CD4-positive, alpha-beta T cell treated with Interleukin-17A for 4 hours (primary cell): ENCODE results near the gene ACSL4.
"Not testable (repeated sequence)": the region's sequence is repeated elsewhere in the genome, so short reads cannot be mapped to it uniquely, and the experiment has no call there.

Experiments used
- DNase-seq: peaks from one replicate; pipeline ENCODE4 v3.0.0-alpha.2; 2020; ENCODE audit warnings: mixed read lengths

Gene ACSL4

DNA sequence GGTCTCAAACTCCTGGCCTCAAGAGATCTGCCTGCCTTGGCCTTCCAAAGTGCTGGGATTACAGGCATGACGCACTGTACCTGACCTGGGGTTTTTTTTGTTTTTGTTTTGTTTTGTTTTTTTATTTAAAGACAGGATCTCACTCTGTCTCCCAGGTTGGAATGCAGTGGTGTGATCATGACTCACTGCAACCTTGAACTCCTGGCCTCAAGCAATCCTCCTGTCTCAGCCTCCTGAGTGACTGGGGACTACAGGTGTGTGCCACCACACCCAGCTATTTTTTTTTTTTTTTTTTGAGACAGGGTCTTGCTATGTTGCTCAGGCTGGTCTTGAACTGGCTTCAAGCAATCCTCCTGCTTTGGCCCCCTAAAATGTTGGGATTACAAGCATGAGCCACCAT, 8.1 kb downstream of the ACSL4 start:
- DNase-seq, result not testable (repeated sequence)

DNA sequence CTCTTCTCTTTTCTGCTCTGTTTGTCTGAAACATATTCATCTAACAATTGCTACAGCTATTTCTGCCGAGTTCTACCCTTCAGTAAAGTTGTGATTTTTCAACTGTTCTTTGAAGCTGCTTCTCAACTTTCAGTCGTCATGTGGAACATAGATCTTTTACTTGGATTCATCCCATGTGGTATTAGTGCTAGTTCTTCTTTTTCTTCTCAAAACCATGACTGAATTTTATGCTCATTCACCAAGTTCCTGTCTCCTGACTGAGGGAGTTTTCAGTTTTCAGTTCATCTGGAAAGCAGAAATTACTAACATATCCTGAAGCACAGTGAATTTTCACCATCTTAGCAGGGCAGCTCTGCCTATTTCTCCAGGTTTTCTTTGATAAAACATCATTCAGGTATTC, 12.1 kb downstream of the ACSL4 start:
- no peak for DNase-seq

DNA sequence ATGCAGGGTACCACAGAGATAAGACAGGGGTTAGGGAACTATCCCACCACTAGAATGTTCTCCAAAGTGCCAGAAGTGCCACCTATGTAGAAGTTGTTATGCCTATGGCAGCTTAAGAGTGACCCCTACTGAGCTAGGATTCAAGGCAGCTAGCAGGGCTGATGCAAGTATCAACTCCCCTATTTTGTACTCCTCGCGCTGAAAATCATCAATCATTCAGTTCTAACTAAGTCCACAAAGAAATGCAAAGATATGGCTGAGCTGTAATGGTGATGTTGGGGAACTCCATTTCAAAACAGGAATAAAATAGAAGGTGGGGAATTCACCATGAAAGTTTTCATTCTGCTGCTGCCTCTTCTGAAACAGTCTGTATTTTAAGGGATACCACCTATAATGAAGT, 13.8 kb downstream of the ACSL4 start:
- no peak for DNase-seq

DNA sequence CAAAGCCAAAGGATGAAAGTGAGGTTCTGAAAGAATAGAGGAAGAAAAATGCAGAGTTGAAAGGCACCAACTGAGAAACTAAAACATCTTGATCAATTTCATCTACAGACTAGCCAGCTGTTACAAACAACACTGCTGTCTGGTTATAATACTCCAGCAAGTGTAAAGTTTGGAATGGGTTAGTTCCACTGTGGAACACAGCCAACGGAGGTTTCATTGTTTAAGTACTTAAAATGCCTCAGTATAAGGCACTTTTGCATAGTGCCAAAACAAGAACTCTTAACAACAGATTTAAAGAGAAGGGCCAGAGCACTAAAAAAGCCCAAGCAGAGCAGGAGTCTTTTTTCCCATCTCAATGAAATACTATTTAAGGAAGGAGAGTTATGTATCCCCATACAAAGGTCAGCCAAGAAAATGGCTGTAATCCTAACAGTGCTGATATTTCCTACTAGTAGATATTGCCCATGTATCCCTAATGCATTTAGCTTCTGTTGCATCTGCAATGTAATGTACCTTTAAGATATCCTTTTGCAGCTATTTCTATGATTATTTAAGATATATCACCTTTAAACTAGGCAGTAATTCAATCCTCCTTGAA, 16.5 kb downstream of the ACSL4 start:
- no peak for DNase-seq

DNA sequence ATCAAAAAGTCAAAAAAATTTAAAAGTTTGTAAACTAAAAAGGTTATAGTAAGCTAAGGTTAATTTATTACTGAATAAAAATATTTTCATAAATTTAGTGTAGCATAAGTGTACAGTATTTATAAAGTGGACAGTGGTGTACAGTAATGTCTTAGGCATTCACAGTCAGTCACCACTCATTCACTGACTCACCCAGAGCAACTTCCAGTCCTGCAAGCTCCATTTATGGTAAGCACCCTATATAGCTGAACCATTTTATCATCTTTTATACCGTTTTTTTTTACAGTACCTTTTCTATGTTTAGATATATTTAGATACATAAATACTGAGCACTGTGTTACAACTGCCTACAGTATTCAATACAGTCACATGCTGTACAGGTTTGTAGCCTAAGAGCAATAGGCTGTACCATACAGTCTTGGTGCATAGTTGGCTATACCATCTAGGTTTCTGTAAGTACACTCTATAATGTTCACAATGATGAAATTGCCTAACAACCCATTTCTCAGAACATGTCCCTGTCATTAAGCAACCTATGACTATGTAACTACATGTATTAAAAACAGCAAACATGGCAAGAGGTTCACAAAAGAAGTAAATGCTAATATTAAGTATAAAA, 18.6 kb downstream of the ACSL4 start:
- DNase-seq, result no peak

DNA sequence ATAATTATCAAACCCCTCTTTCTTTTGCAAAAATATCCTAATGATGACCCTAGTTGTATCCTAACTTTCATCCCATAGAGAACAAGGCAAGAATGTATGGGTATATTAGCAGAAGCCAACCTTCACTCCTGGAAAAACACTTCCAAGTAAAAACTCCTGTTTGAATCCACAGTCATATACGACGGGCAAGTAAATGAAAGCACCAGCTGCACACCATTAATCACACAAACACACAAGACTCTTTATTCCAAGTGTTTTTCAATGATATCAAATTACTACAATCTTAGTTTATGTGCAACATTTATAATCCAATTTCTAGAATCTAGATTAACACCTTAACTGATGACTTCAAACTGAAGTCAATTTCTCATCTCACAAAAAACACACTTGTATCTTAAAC, 22.9 kb downstream of the ACSL4 start:
- no peak for DNase-seq

DNA sequence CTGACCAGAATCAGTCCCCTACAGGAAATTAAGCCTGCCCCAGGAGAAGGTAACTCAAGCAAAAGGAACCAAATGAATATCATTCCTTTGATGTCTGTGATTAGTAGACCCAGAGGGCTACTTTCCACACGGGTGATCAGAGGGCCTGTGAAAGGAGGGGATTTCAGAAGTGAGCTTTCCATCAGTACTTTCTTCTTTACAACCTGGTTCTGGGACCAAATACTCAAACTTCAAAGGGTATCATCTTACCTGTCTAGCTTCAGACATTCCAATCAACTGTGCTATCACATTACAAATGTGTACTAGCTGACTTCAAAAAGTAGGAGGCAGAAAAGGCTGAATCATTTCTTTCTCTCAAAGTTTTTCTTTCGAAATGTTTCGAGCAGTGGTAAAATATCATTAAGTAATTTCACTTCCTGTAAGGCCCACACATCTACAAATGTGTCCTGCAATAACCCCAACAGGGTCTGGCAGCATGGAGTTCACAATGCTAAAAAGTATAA, 23.9 kb downstream of the ACSL4 start:
- DNase-seq, result no peak

DNA sequence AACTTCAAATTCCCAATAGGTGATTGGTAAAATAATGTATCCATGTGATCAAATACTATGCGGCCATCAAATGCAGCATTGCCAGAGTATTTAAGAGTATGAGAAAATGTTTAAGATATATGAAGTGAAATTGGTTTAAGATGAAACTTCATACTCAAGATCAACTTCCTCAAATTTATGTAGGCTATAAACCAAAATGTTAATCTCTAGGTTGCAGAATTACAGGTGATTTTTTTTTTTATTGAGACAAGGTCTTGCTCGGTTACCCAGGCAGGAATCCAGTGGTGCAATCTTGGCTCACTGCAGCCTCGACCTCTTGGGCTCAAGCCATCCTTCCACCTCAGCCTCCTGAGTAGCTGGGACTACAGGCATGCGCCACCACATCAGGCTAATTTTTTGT, 25.3 kb downstream of the ACSL4 start:
- DNase-seq, result no peak

DNA sequence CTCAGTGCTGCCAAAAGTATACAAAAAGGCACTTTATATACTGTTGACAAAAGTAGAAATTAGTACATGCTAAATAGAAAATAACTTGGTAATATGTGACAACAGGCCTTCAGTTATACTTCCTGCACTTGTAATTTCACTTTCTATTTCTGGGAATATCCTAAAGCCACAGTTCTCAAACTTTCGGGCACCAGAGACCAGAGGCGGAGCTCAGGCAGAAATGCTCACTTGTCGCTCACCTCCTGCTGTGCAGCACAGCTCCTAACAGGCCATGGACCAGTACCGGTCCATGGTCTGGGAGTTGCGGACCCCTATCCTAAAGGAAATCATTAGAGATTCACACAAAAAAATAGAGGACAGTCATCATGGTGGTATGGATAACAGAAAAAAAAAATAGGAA, 25.7 kb downstream of the ACSL4 start:
- no peak for DNase-seq

DNA sequence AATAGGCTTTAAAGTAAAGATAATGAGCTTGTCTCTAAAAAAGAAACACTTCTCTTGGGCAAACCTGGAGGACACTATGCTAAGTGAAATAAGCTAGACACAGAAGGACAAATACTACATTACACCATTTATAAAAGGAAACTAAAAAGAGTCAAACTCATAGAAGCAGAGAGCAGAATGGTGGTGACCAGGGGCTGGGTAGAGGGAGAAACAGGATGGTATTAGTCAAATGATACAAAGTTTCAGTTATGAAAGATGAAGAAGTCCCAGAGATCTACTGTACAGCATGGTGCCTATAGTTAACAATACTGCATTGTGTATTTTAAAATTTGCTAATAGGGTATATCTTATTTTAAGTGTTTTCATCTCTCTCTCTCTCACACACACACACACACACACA, 28.5 kb downstream of the ACSL4 start:
- no peak for DNase-seq

DNA sequence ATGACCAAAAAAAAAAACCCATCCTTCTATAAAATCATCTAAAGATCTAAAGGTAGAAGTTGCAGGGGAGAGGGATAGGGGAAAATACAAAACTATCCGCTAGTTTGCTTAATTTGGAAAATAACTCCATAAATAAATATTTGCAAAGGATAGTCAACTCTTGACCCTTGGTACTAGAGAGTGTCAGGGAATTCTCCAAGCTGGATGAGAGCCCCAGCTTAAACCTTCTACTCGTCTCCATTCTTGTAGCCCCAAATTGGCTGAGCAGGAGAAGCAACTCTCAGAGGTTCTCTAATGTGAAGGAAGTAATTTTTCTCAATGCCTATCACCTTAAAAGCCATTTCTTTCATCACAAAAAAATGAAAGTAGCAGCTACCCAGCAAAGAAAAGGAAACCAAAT, 35.2 kb downstream of the ACSL4 start:
- no peak for DNase-seq

DNA sequence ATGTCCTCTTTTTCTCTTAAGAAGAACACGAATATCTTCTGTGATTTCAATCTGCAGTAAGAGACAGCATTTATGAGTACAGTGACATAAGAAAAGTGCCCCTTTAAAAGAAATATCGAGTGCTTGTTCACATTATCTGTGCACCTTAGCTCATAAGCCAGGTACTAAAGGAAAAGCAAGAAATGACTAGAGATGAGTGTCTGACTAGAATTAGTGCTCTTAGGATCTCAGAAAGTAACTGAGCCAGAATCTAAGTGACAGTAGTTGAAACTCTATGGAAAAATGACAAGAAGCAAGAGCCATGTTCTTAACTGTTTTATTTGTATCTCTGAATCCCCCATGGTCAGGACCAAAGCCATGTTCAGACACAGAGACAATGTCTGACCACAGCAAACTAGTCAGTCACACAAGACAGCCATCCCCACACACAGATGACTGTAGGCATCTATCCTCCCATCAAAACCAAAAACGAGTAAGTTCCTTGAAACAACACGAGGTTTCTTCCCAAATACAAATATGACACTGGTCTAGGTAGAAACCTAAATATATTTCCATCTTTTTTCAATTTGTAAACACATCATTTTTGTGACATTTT, 36.8 kb downstream of the ACSL4 start:
- DNase-seq, result no peak

DNA sequence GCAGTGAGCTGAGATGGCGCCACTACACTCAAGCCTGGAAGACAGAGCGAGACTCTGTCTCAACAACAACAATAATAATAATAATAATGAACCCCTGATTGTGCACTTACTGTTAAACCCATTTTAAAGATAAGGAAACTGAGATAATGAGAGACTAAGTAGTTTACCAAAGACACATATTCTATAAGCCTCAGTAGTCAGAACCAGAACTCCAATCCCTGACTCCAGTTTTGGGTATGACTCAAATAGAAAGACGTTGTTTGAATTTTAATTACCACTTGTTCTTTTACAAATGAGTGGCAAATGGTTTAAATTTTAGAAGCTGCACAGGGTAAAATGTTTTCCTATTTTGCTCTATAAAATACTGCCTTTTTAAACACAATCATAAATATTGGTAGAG, 37.4 kb downstream of the ACSL4 start:
- no peak for DNase-seq

DNA sequence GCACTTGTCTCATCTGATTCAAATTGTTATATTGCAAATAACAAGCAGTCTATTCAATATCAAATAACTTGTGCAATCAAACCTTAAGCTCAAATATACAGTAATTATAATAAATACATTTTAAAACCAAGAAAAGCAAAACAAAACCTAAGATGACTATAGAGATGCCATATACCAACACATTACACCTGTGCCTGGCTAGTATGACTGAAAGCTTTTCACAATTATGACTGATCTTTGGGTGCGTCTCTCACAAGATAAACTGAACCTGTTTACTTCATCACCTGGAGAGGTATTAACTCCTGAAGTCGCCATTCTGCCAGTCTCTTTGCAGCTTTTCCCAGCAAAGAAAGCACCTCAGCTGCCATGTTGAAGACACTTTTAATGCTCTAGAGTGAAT, 41.3 kb downstream of the ACSL4 start:
- no peak for DNase-seq

DNA sequence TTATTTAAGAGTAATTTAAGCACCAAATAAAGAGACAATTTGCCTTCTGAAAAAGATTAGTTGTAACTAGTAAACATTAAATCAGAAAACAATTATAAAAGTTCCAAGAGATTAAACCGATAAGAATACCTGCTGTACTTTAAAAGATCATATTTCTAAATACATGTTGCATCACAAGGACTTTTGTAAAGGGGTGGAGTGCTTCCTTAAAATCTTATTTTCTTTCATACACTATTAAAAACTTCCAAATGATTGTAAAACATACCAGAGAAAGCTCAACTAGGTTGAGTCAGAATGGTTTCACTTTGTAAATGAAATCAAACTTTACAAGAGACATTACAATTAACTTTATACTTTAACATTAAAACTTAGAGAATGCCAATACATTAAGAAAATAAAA, 41.8 kb downstream of the ACSL4 start:
- DNase-seq, result no peak

DNA sequence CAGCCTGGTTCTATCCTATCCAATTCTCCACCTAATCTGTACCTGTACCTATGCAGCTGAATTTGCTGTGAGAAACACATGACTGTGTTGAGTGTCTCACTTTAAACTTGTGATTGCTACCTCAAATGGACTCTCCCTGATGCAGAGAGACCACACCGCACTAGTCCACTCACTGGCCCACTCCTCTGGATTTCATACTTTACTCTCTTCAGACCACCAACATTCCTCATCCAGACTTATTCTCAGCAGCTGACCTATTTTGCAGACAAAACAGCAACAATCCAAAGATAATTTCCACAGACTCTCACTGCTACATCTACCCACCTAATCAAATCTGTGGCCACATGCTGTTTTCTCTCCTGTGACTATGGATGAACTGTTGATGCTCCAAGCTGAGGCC, 45.2 kb downstream of the ACSL4 start:
- DNase-seq, result no peak

DNA sequence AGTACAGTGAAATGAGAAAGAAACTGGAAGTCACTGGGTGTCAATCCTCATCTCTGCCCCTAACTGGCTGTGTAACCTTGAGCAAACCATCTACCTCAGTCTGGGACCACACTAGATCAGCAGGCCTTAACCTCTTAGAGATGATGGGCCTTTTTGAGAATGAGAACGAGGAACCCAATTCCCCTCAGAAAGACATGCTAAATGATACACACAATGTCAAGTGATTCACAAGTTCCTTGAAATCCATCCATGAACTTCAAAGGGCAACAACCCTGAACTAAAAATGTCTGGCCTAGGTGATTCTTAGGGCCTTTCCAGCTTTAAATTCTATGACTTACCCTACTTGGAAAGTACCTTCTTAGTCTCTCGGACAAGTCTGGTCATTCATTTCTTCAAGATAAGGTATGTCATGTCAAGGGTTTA, 47.4 kb downstream of the ACSL4 start:
- DNase-seq, result no peak

DNA sequence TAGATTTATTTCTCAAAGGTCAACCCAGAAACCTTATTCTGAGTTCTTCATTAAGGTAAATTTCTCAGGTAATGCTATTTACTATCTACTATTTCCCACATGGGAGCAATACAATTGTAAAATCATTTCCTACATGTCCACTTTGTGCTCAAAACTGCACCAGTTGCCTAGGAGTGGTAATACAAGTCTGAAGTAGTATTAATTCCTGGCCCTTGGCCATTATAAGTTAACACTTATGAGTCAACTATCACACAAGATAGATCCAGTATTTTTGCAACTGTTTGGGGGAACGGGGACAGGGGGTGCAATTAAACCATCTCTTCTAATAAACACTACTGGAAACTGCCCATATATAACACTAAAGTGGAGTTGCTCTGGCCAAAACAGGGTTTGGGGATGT, 48.9 kb downstream of the ACSL4 start:
- DNase-seq, result no peak

DNA sequence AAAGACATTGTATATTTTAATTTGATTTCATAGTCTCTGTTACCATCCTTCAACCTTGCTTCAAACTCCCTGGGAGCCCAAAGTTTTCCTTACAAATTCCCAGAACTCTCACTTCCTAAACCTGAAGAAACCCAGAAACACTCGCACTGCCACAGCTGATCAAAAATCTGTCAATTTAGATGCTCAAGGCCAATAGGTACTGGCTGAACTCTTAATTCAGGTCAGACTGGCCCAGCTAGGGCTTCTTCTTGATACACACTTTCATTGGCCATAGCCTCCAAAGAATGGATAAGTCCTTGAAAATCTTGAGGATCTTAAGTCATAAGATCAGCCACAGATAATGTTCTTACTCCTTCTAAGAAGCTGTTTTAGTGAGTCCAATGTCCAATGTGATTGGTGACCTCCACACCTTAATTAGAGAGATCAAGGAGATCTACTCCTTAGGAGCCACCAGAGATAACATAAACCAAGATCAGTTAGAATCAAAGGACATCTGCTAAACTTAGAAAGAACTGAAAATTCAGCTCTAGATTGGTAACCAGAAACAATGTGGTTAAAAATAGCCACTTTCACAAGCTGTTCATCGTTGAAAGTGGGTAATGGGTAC, 51.5 kb downstream of the ACSL4 start:
- no peak for DNase-seq

DNA sequence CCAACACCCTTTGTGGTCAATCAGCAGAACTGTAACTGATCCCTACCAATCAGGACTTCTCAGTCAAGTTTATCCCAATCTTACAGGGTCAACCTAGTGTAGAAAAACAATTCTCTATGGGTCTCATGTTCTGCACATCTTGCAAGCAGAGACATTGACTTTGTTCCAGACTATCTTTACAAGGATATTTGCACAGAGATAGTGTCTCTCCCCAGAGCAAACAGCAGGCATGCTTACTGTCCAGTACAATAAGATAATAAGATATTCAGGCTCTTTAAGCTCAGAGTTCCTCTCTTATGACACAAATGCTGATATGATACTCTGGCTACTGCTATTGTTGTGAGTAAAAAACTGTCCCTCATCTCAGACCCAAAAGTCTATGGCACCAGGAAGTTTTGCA, 53.2 kb downstream of the ACSL4 start:
- DNase-seq, result no peak

DNA sequence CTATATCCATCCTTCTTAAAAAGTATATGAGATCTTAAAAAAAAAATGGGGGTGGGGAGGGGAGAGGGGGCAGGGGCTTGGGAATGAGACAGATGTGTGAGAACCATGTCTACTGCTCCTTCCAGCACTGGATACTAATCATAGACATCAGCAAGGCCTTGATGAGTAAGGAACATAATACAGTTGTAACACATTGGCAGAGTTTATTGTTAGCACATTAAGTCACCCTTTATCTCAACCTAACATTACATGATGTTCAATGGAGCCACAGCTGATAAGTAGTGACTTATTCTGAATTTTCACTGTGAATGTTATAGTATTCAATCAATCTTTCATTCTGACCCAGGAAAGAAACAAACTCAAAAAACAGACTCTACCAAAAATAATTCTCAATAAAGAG, 60.8 kb downstream of the ACSL4 start:
- no peak for DNase-seq

DNA sequence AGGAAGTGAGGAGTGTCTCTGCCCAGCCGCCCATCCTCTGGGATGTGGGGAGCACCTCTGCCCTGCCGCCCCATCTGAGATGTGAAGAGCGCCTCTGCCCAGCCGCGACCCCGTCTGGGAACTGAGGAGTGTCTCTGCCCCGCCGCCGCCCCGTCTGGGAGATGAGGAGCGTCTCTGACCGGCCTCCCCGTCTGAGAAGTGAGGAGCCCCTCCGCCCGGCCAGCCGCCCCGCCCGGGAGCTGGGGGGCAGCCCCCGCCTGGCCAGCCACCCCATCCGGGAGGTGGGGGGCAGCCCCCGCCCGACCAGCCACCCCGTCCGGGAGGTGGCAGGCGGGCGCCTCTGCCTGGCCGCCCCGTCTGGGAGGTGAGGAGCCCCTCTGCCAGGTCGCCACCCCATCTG, 61.9 kb downstream of the ACSL4 start:
- DNase-seq, result not testable (repeated sequence)

DNA sequence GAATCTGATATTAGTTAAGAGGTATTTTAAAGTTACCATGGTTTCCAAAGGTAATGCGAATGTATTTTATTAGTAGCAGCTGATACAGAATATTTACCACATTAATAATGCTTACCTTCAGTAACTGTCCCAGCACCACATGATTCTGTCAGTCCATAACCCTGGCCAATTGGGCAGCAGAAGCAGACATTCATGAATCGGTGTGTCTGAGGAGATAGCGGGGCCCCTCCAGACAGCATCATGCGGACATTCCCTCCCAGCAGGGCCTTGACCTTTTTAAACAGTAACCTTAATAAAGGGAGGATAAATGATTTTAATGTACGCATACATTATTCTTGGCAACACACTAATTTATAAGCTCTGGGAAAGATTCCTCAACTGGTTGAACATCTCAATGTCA, 65.1 kb downstream of the ACSL4 start:
- DNase-seq, result no peak

DNA sequence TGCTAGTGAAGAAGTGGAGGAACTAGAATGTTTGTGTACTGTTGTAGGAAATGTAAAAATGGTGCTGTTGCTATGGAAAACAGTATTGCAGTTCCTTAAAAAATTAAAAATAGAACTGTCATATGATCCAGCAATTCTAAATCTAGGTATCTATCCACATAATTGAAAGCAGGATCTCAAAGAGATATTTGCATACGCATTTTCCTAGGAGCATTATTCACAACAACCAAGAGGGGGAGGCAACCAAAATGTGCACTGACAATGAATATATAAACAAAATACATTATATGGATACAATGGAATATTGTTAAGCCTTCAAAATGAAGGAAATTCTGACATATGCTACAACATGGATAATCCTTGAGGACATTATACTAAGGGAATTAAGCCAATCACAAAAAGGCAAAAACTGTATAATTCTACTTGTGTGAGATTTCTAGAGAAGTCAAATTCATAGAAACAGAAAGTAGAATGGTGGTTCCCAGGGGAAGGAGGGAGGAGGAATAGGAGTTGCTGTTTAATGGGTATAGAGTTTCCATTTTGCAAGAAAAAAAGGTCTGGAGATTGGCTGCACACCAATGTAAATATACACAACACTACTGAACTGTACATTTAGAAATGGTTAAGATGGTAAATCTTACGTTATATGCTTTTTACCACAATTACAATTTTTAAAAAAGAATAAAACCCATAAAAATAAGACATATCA, 72.5 kb downstream of the ACSL4 start:
- no peak for DNase-seq
